Loucy (cell line): ENCODE data around the gene CAPN14.

Experiments
- EZH2phosphoT487 ChIP-seq: fragments of 200-600 bp; IDR thresholded peaks from 2 replicates; pipeline ENCODE4 v1.6.1; 2018; ENCODE audit warnings: antibody characterized with exemption, mild to moderate bottlenecking, moderate library complexity, borderline replicate concordance
- TF ChIP-seq, protein P1 (sequence below): fragments of 200-600 bp; sonication (generic); conservative IDR thresholded peaks from 2 replicates; pipeline ENCODE4 v1.5.1; 2014; ENCODE audit warnings: mild to moderate bottlenecking, antibody characterized with exemption, low read length

GRCh38 chr2:31244101-31244500 lies 26.8 kb upstream of the CAPN14 start:
- TF ChIP-seq, protein P1, sequence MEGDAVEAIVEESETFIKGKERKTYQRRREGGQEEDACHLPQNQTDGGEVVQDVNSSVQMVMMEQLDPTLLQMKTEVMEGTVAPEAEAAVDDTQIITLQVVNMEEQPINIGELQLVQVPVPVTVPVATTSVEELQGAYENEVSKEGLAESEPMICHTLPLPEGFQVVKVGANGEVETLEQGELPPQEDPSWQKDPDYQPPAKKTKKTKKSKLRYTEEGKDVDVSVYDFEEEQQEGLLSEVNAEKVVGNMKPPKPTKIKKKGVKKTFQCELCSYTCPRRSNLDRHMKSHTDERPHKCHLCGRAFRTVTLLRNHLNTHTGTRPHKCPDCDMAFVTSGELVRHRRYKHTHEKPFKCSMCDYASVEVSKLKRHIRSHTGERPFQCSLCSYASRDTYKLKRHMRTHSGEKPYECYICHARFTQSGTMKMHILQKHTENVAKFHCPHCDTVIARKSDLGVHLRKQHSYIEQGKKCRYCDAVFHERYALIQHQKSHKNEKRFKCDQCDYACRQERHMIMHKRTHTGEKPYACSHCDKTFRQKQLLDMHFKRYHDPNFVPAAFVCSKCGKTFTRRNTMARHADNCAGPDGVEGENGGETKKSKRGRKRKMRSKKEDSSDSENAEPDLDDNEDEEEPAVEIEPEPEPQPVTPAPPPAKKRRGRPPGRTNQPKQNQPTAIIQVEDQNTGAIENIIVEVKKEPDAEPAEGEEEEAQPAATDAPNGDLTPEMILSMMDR = no peak
- TF ChIP-seq EZH2phosphoT487 = no peak
